Loucy (cell line): ENCODE measurements around the gene AGO4.
"Not testable (repeated sequence)": the region's sequence is repeated elsewhere in the genome, so short reads cannot be mapped to it uniquely, and the experiment has no call there.

Experiments
- H2AFZ ChIP-seq: fragments of 200-600 bp; sonication (generic); 2 replicates; pipeline ENCODE4 v1.6.0; 2016; ENCODE audit warnings: antibody characterized with exemption, mild to moderate bottlenecking, low read length, moderate library complexity
- H3F3A ChIP-seq: fragments of 200-600 bp; 2 replicates; pipeline ENCODE4 v1.6.0; 2016; ENCODE audit warnings: antibody characterized with exemption, low read depth, mild to moderate bottlenecking
- H3K27me3 ChIP-seq: fragments of 200-600 bp; sonication (generic); 2 replicates; pipeline ENCODE4 v1.6.1; 2014; ENCODE audit warnings: low read length, mild to moderate bottlenecking; ENCODE audit not compliant: insufficient read depth, poor library complexity, severe bottlenecking
- H3K36me3 ChIP-seq: fragments of 200-600 bp; sonication (generic); 2 replicates; pipeline ENCODE4 v1.6.1; 2016; ENCODE audit warnings: low read length; ENCODE audit not compliant: insufficient read depth
- H3K4me1 ChIP-seq: fragments of 200-600 bp; sonication (generic); 2 replicates; pipeline ENCODE4 v1.5.1; 2014; ENCODE audit warnings: low read length, mild to moderate bottlenecking; ENCODE audit not compliant: insufficient read depth, poor library complexity, severe bottlenecking
- H3K4me2 ChIP-seq: fragments of 200-600 bp; sonication (generic); 2 replicates; pipeline ENCODE4 v1.6.0; 2014; ENCODE audit warnings: antibody characterized with exemption, low read length, low read depth, mild to moderate bottlenecking; ENCODE audit not compliant: poor library complexity, severe bottlenecking
- H3K4me3 ChIP-seq: fragments of 200-600 bp; sonication (generic); 2 replicates; pipeline ENCODE4 v1.5.1; 2014; ENCODE audit warnings: low read length, mild to moderate bottlenecking, mixed read lengths; ENCODE audit not compliant: poor library complexity, severe bottlenecking
- H3K79me2 ChIP-seq: fragments of 200-600 bp; sonication (generic); 2 replicates; pipeline ENCODE4 v1.6.1; 2014; ENCODE audit warnings: low read length; ENCODE audit not compliant: insufficient read depth
- H3K9ac ChIP-seq: fragments of 200-600 bp; sonication (generic); 2 replicates; pipeline ENCODE4 v1.6.0; 2014; ENCODE audit warnings: mild to moderate bottlenecking, low read depth, low read length, moderate library complexity; ENCODE audit not compliant: poor library complexity, severe bottlenecking
- H3K9me2 ChIP-seq: fragments of 200-600 bp; sonication (generic); replicated peaks from 2 replicates; pipeline ENCODE4 v1.6.1; 2016; ENCODE audit warnings: low read depth, low read length, mixed read lengths
- H3K9me3 ChIP-seq: fragments of 200-600 bp; sonication (generic); 2 replicates; pipeline ENCODE4 v1.6.1; 2014; ENCODE audit warnings: mild to moderate bottlenecking, antibody characterized with exemption, low read length, low read depth; ENCODE audit not compliant: insufficient read depth
- H4K20me1 ChIP-seq: fragments of 200-600 bp; sonication (generic); 2 replicates; pipeline ENCODE4 v1.6.0; 2014; ENCODE audit warnings: antibody characterized with exemption, low read length, mild to moderate bottlenecking; ENCODE audit not compliant: insufficient read depth, poor library complexity, severe bottlenecking
- EZH2phosphoT487 ChIP-seq: fragments of 200-600 bp; IDR thresholded peaks from 2 replicates; pipeline ENCODE4 v1.6.1; 2018; ENCODE audit warnings: antibody characterized with exemption, mild to moderate bottlenecking, moderate library complexity, borderline replicate concordance
- TF ChIP-seq, protein P1 (sequence below): fragments of 200-600 bp; sonication (generic); conservative IDR thresholded peaks from 2 replicates; pipeline ENCODE4 v1.5.1; 2014; ENCODE audit warnings: mild to moderate bottlenecking, antibody characterized with exemption, low read length

AGO4 gene

DNA sequence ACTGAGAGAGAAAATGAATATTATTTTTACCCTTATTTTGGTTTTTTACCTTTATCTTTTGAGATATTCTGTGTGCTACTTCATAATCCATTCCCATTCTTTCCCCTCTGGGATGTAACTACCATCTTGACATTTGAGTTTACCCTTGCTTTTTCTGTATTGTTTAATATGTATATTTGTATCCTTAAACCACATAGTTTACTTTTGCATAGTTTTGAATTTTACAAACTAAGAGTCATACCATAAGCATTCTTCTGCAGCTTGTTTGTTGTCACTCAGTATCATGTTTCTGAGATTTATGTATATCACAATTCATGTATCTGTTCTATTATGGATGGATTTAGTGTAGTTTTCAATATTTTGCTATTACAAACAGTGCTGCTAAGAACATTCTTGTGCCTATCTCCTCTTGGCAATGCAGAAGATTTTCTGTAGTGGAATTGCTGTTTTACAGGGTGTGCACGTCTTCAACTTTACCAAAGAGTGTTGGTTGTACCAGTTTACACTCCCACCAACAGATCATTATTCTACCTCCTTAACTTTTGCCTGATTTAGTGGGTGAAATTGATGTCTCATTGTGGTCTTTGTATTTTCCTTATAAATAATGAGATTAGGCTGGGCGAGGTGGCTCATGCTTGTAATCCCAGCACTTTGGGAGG, 63.0 kb downstream of the AGO4 start:
- Histone ChIP-seq H2AFZ (no peak overlapping the region), H3K36me3 (no peaks in the 10 kb centered on the region), H3K27me3 (no peaks in the 10 kb centered on the region), H3K9ac (no peak overlapping the region), H4K20me1 (no peaks in the 10 kb centered on the region), H3K79me2 (no peaks in the 10 kb centered on the region), H3K4me2 (no peak overlapping the region), H3F3A (no peaks in the 10 kb centered on the region), H3K4me1 (no peaks in the 10 kb centered on the region), H3K9me2 (no peaks in the 10 kb centered on the region), H3K4me3 (no peak overlapping the region), H3K9me3 (no peaks in the 10 kb centered on the region)
- TF ChIP-seq, protein P1, sequence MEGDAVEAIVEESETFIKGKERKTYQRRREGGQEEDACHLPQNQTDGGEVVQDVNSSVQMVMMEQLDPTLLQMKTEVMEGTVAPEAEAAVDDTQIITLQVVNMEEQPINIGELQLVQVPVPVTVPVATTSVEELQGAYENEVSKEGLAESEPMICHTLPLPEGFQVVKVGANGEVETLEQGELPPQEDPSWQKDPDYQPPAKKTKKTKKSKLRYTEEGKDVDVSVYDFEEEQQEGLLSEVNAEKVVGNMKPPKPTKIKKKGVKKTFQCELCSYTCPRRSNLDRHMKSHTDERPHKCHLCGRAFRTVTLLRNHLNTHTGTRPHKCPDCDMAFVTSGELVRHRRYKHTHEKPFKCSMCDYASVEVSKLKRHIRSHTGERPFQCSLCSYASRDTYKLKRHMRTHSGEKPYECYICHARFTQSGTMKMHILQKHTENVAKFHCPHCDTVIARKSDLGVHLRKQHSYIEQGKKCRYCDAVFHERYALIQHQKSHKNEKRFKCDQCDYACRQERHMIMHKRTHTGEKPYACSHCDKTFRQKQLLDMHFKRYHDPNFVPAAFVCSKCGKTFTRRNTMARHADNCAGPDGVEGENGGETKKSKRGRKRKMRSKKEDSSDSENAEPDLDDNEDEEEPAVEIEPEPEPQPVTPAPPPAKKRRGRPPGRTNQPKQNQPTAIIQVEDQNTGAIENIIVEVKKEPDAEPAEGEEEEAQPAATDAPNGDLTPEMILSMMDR: no peak
- TF ChIP-seq EZH2phosphoT487: no peak

DNA sequence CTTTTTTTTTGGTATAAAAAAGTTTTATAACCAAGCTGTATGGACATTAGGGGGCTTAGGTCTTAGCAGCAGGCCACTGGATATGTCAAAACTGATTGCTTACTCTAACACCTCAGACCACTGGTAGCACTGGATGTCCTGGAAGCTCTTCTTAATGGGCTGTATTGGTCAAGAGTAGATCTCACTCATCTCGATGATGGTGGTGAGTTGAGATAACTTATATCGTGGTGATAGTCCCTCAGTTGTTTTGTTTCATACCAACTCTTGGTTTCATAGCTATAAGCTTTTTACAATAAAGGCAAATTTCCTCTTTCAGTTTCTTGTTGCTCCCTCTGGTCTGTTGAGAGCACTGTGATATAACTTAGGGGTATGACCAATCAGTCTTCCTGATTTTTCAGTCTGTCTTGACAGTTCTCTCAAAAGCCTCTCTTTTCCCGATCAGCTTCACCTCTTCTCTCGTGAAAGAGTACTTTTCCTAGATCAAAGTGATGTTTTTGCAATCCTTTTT, 65.5 kb downstream of the AGO4 start:
- Histone ChIP-seq H3K27me3 (no peaks in the 10 kb centered on the region), H3K9me3 (no peaks in the 10 kb centered on the region), H2AFZ (no peak overlapping the region), H3K9me2 (no peaks in the 10 kb centered on the region), H3K4me3 (no peak overlapping the region), H3K4me1 (no peaks in the 10 kb centered on the region), H3K9ac (no peak overlapping the region), H3K4me2 (no peak overlapping the region), H3K79me2 (no peaks in the 10 kb centered on the region), H3K36me3 (no peaks in the 10 kb centered on the region), H4K20me1 (no peaks in the 10 kb centered on the region), H3F3A (no peaks in the 10 kb centered on the region)
- TF ChIP-seq EZH2phosphoT487: no peak
- TF ChIP-seq, protein P1: no peak

DNA sequence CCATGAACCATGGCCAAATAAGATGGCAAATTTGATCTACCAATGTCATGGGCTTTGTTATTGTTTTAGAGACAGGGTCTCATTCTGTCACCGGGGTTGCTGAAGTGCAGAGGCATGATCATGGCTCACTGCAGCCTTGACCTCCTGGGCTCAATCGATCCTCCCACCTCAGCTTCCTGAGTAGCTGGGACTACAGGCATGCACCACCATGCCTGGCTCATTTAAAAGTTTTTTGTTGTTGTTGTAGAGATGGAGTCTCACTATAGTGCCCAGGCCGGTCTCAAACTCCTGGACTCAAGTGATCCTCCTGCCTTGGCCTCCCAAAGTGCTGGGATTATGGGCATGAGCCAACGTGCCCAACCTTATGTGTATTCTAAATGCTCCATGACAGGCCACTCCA, 66.3 kb downstream of the AGO4 start:
- H4K20me1 ChIP-seq, H3K9ac ChIP-seq, H2AFZ ChIP-seq, H3K36me3 ChIP-seq, H3K9me3 ChIP-seq, H3F3A ChIP-seq, H3K4me2 ChIP-seq, H3K79me2 ChIP-seq, H3K4me3 ChIP-seq, H3K4me1 ChIP-seq, H3K27me3 ChIP-seq, H3K9me2 ChIP-seq: not testable (repeated sequence)

DNA sequence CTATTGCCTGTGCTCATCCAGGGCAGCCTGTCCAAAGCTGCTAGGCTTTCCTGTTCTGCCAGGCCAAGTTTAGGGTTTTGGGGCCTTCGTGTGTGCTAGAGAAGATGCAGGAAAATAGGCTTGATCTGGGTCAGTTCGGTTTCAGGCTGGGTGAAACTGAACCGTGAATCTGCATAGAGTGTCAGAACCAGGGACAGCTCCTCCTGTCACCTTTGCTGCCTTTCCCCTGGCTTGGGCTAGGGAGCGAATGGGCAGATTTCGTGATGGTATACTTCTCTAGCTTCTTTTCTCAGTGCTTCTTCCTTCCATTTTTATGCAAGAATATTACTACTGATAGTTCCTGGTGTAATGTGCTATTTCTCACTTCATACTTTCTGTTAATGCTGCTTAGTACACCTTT, 69.2 kb downstream of the AGO4 start:
- Histone ChIP-seq H3K27me3 (no peaks in the 10 kb centered on the region), H2AFZ (no peak overlapping the region), H3K9ac (no peak overlapping the region), H3K79me2 (no peaks in the 10 kb centered on the region), H3K9me2 (no peaks in the 10 kb centered on the region), H3K36me3 (no peaks in the 10 kb centered on the region), H3K4me3 (no peak overlapping the region), H3K4me2 (no peak overlapping the region), H3K9me3 (no peaks in the 10 kb centered on the region), H3F3A (no peaks in the 10 kb centered on the region), H3K4me1 (no peaks in the 10 kb centered on the region), H4K20me1 (no peaks in the 10 kb centered on the region)
- TF ChIP-seq, protein P1: no peak
- no peak for TF ChIP-seq EZH2phosphoT487
